Activated gamma-delta T cell treated with anti-CD3 and anti-CD28 coated beads, Interleukin-2, amount 50 U/mL, for 16 hours (primary cell): ENCODE results near the gene ABHD11.
"Not testable (repeated sequence)": the region's sequence is repeated elsewhere in the genome, so short reads cannot be mapped to it uniquely, and the experiment has no call there.

ENCODE experiments used
- DNase-seq: peaks from one replicate; pipeline ENCODE4 v3.0.0-alpha.2; 2020; ENCODE audit warnings: low read depth

The ABHD11 gene

GRCh38 chr7:73718905-73719805, 19.4 kb downstream of the ABHD11 start, which contains the start of gene STX1A:
TSS of gene STX1A (minus strand) at chr7:73719669. CDS start at chr7:73719631, 38 bp downstream.
- DNase-seq = peak; percentile 48

- no peak for DNase-seq
Measured at GRCh38 chr7:73718438-73718881, 20.1 kb downstream of the ABHD11 start.

- DNase-seq = peak; percentile 74
Measured at GRCh38 chr7:73717991-73718405, 20.6 kb downstream of the ABHD11 start.

GRCh38 chr7:73717025-73717807, 21.4 kb downstream of the ABHD11 start:
- no peak for DNase-seq

- no peak for DNase-seq
Measured at GRCh38 chr7:73716318-73716890, 22.2 kb downstream of the ABHD11 start.

- no peak for DNase-seq
Measured at GRCh38 chr7:73715648-73716317, 22.8 kb downstream of the ABHD11 start.

- DNase-seq = not testable (repeated sequence)
Measured at GRCh38 chr7:73713319-73713718, 25.3 kb downstream of the ABHD11 start.

- DNase-seq = no peak
Measured at GRCh38 chr7:73712773-73713172, 25.8 kb downstream of the ABHD11 start.

GRCh38 chr7:73708961-73709549, 29.5 kb downstream of the ABHD11 start:
- no peak for DNase-seq

- DNase-seq = no peak
Measured at GRCh38 chr7:73707045-73707631, 31.5 kb downstream of the ABHD11 start.

- no peak for DNase-seq
Measured at GRCh38 chr7:73706126-73707044, 32.2 kb downstream of the ABHD11 start.

GRCh38 chr7:73705551-73705920, 33.1 kb downstream of the ABHD11 start:
- DNase-seq = no peak

GRCh38 chr7:73704640-73705550, 33.7 kb downstream of the ABHD11 start:
- DNase-seq = no peak

- DNase-seq = no peak
Measured at GRCh38 chr7:73703757-73704639, 34.6 kb downstream of the ABHD11 start.

- DNase-seq = no peak
Measured at GRCh38 chr7:73703225-73703624, 35.4 kb downstream of the ABHD11 start.

GRCh38 chr7:73702665-73703064, 35.9 kb downstream of the ABHD11 start:
- DNase-seq = no peak

- DNase-seq = no peak
Measured at GRCh38 chr7:73702226-73702625, 36.4 kb downstream of the ABHD11 start.
